Esophagus muscularis mucosa (tissue), 4 donors: Measurements from ENCODE around the gene P4HTM.

Experiments
- CTCF ChIP-seq, 3 experiments: fragments of 200-600 bp in 2 of 3; fragments of 450-650 bp in 1 of 3; sonication (generic) in 2 of 3; IDR thresholded peaks; one replicate each; pipeline ENCODE4 v1.5.1; 2017 to 2019; ENCODE audit warnings: antibody characterized with exemption in 3 of 3, mild to moderate bottlenecking in 2 of 3, moderate library complexity in 1 of 3
- EP300 ChIP-seq: sonication (generic); formaldehyde crosslinking; IDR thresholded peaks from one replicate; pipeline ENCODE4 v1.6.1; 2017; ENCODE audit warnings: antibody characterized with exemption
- POLR2A ChIP-seq: fragments of 450-650 bp; IDR thresholded peaks from one replicate; pipeline ENCODE4 v1.6.1; 2017; ENCODE audit warnings: antibody characterized with exemption, moderate library complexity, mild to moderate bottlenecking, low read depth
- POLR2AphosphoS5 ChIP-seq, 2 donors: sonication (generic); formaldehyde crosslinking; IDR thresholded peaks; one replicate each; pipeline ENCODE4 v1.6.1; 2017; ENCODE audit warnings: antibody characterized with exemption in 2 of 2

- TF ChIP-seq EP300: no peak
- no peak for TF ChIP-seq POLR2AphosphoS5 (IDR thresholded peaks at IDR 0.05)
- no peak for TF ChIP-seq CTCF (IDR thresholded peaks at IDR 0.05)
- TF ChIP-seq POLR2A: no peak
These were observed 32.9 kb upstream of the P4HTM start for GRCh38 chr3:48957006-48957705.
